HG03139 (cell line): Measurements from ENCODE around the gene CYP46A1.

Experiments used
- ATAC-seq: cut with Tn5 transposase; IDR thresholded peaks from one replicate; pipeline ENCODE4 v1.9.1; 2021; ENCODE audit not compliant: unreplicated experiment

Gene CYP46A1

DNA sequence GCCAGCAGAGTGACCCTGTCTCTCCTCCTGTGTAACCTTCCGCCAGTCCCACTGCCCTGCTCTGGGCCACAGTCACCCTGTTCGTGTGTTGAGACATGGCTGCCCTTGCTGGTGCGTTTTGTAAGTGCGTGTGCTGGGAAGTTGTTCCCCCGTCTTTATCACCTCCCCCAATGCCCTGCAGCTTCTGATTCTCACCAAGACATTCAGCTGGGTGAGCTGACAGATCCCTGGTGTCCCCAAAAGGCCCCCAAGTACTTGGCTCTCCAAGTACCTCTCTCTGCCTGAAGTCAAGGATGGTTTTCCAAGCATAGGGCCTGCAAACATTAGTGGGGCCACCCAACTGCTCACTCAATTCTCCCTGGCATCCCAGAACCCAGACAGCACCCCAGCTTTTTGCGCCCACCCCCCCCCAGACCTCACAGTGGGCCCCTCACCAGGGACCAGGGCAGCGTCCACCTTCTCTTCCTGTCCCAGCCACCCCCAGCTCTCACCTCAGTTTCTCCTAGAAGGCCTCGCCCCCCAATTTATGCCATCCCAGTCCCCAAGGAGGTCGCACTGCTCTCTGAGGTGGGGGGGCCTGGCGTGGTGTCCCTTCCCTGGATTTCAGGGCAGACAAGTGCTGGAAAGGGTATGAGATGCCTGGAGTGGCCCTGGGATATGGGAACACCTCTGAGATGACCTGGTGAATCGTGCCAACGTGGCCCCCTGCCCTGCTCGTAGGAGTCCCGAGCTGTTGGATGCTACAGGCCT is 57.3 kb downstream of the CYP46A1 start:
- ATAC-seq = no peak

DNA sequence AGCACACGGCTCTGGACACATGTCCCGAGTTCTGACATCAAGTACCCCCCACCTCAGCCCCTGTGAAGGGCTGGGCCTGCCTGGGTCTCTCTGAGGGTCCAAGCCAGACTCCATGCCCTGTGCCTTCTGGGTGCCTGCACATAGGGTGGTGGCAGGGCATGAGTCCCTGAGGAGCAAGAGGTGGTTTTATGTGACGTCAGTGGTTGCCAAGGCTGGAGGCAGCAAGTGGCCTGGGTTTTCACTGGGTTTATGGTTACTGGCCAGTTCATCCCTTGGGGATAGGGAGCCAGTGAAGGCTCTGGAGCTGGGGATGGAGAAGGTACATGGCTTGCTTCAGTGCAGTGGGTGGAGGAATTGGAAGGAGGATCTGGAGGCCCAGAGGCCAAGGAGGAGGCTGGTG is 58.0 kb downstream of the CYP46A1 start:
- no peak for ATAC-seq

DNA sequence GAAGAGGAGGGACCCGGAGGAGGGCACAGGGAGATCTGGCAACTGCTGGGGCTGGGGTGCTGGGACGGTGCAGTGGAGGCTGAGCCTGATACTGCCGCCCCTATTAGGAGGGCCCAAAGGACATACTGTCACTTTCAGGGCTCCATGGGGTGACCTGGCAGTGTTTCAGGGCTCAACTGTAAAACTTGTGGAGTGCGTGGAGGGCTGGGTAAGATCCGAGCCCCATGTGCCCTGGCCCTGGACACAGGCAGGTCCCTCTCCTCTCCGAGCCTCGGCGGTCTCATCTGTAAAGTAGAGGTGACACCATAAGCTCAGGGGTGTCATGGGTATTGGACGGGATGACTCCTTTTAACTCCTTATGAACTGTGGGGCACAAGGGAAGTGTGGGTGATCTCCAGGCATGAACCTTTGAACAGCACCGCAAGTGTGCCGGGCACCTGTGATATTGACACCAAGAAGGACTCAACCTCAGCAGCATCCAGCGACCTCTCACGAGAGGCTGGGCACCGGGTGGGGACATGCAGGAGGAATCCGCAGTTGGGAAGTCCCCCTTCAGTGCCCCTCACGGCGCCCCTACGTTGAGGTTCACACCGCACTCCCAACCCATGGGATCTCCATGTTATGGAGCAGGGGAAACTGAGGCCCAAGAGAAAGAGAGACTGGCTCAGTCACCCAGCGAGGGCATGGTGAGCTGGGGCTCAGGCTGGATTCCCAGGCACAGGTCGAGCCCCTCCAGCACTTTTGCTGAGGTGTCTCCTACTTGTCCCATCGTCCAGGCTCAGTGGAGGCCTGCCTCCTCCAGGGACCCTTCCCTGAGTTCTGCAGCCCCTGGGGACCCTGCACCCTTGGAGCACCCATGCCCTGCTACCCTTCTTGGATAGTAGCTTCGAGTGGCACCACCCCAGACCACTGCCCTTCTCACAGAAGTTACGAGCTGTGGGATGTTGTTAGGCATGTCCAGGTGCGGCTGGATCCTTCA is 58.7 kb downstream of the CYP46A1 start:
- ATAC-seq = no peak

DNA sequence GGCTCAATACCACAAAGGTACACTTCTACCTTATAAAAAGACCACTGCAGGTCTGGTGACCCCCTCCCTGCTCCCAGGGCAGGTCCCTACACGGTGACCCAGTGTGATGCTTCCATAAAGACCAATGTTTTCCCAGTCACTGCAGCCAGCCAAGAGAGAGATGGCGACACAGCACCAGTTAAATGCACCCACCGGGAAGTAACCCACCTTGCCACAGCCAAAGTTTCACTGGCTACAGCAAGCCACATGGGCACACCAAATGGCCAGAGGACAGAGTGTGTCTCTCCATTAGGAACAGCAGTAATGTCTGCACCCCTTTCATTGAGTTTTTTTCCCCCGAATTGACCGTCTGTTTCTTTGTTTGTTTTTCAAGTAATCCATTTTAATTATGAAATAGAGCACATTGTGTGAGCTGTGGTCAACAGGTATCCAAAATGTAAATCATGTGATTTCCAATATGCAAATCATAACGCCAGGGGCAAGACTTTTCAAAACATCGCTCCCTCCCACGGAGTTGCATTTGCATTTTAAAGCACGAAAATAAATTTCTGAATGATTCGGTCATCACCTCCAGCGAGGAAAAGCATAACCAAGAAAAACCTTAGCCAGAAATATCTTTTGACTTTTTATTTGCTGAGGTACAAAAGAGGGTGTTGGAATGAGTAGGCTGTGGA is 60.2 kb downstream of the CYP46A1 start:
- no peak for ATAC-seq

DNA sequence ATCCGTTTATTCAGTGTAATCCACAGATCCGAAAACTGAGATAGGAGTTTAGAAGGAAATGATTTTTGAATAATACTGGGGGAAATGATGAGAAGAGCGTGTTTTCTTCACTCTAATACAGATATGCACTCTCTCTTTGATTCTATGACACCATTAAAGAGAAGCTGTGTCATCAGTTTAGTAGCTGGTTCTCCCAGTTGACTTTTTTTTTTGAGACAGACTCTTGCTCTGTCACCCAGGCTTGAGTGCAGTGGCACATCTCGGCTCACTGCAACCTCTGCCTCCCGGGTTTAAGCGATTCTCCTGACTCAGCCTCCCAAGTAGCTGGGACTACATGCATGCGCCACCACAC is 60.8 kb downstream of the CYP46A1 start:
- no peak for ATAC-seq

DNA sequence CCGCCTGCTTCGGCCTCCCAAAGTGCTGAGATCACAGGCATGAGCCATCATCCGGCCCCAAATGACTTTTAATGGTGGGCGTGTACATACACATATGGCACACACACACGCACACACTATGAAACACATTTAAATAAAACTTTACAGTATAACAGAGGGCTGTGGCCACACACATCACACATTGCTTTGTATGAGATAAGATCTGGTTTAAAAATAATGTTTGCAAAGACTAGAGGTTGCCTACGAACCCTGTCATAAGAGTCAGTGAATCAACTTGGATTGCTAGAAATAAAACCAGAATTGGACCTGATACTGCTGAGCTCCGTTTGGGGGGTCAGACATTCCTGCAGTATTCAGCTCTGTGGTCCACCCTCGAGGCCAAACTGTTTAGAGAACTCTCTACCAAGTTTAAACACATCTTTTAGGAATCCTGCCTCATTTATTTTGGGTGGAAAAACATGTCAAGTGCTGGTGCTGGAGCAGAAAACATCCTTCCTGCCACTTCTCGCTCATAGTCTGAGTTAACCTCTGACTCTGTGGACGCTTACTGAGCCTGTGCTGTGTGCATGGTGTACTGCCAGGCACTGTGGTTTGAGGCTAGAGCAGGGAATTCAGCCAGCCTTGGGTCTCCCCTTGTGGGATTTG is 61.3 kb downstream of the CYP46A1 start:
- ATAC-seq = no peak

DNA sequence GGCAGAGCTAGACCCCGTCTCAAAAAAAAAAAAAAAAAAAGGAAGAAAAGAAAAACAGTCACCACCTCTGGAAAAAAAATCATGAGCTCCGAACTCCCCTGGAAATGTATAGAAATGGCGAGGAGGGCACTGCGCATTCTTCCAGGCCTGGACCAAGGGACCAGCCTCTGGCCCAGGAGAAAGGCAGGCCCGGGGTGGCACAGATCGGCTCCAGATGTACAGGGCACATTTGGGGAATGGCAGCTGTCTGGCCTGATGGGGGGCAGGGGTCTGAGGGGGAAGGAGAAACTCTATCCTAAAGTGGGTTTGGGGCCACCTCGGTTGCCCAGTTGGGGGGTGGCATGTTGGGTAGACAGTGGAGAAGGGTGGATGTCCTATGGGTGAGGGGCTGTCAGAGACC is 63.1 kb downstream of the CYP46A1 start:
- ATAC-seq = no peak

DNA sequence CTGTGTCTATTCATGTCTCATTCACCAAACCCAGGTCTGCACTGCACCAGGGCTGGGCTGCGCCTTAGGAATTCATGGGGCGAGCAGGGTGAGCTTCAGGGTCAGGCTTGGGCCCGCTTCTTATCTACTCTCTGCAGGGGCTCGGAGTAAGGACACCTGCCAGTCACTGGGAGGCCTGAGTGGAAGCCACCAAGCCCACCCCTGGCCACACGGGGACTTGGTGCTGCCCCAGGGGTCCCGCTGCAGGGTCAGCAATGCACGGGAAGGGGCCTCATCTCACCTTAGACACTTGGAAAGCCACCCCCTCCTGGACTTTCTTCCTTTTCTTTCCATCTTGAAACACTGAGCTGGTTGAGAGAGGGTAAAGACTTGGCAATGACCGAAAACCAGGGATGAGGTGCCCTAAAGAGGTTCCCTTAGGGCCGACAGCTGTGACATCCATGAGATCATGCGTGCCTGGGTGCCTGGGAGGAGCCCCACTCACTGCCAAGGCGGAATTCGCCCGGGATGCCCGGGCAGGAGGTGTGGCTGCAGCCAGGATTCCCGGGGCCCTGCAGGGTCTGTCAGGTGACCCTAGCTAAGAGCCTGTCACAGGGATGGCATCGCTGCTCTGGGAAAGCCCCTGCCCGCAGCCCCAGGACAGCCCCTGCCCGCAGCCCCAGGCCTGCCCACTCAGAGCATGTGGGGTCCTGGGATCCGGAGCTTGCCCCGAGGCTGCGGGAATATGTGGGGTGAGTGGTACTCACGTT is 63.7 kb downstream of the CYP46A1 start:
- no peak for ATAC-seq

DNA sequence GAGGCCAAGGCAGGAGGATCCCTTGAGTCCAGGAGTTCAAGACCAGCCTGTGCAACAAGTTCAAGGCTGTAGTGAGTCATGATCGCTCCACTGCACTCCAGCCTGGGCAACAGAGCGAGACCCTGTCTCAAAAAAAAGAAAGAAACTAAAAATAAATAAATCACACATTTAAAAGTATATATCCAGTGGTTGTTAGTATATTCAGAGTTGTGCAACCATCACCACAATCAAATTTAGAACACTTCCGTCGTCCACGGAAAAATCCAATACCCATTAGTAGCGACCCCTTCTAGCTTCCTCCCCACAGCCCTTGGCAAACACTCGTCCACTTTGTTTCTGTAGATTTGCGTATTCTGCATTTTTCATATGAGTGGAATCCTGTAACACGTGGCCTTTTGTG is 64.4 kb downstream of the CYP46A1 start:
- no peak for ATAC-seq

DNA sequence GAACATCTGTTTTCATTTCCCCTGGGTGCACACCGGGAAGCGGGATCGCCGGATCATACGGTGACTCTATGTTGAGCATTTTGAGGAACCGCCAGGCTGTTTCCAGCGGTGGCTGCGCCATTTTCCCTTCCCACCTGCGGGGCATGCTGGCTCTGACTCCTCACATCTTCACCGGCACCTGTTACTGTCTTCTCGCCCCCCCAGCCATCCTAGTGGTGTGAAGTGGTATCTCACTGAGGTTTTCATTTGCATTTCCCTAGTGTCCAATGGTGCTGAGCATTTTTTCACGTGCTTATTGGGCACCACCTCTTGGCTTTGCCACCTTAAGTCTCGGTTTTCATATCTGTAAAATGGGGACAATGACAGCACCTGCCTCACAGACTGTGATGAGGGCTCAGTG is 65.0 kb downstream of the CYP46A1 start:
- ATAC-seq = no peak

DNA sequence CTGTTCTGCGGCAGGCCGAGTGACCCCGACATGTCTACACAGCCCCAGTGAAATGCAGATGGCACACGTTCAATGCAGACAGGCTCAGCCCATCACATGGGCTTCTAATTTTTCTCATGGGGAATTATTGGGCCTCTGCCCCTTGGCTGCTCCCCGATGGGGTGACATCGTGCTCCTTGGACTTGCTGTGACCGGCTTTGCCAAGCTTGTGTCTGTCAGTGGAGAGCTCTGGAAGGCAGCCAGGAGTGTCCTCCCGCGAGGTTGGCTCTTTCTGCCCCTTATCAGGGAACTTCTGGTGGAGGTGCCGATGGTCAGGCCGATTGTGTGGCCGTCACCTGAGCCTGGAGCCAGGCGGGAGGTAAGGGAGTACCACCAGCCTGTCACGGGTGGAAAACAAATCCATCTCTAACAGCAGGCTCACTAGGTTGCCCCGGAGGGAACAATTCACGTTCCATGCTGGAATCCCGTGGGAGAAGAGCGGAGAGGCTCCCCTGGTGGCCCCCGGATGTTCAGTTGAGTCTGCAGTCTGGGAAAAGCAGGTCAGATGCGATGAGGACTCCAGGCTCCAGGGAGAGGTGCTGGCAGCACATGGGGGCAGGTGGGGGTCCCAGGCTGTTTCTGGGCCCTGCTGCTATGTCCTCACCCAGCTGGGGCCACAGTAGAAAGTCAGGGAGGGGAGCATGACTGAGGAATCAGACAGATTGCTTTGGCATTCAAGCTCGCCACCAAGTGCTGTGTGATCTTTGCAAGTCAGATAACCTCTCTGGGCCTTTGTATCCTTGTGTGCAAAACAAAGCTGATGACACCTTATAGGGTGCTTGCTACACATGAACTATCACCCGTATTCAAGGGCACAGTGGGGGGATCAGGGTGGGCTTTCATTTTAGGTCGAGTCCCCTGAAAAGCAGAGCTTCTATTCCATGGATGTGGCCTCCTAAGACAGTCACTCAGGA is 65.9 kb downstream of the CYP46A1 start:
- ATAC-seq = no peak

DNA sequence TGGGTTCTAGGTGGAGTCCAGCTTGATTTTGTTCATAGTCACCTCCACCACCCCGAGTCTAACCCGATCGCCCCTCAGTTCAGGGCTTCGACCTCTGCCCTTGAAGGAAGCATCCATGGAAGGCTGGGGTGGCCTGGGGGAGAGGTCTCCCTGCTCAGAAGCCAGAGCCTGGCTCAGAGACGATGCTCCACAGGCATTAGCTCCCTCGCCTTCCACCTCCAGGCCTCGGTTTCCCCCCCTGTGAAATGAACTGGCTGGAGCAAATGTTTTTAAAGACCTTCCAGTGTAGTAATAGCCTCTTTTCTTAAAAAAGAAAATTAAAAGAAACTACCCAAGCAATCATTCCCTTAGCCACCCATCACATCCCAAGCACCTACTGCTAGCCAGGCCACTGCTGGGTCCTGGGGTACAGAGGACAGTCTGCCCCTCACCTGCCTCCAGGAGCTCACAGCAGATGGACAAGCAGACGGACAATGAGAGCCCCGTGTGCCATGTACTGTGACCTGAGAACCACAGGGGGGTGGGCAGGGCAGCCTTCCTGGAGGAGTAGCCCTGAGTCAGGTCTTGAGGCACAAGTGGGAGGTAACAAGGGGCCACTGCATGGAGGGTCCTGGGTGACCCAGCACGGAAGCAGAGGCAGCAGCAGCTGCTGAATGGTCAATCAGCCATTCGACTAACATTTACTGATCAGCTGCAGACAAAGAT is 66.8 kb downstream of the CYP46A1 start:
- no peak for ATAC-seq

DNA sequence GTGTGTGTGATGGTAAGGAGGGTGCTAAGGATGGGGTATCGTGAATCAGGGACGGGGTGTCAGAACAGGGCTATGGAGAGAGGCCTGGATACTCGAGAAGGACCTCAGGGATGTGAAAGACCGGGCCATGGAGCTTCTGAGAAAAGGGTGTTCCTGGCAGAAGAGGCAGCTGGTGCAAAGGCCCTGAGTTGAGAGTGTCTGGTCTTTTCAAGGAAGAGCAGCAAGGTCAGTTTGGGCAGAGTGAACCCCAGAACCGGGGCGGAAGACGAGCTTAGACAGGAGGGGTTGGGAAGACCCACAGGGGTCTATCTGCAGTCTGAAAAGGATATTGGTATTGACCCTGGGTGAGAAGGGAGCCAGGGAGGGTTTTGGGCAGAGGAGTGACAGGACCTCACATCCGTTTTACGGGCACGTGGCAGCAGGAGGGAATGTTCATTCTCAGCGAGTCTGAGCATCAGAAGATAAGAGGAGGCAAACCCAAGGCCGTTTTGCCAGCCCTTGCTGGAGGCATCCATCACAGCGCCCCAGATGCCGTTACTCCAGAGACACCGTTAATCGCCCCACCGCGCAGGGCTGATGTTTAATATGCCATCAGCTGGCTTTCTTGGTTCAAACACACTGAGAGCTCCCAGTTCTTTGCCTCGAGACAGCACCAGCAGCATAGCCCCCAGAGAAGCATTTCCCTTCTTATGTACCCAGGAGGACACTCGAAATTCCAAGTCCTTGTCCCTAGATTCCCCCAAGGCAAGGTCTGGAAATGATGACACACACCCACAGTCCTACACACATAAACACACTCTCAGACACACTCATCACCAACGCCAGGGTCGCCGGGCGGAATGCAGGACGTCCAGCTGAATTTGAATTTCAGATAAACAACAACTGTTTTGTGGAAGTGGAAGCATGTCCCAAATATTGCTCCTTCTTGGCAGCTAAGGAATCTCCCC is 67.7 kb downstream of the CYP46A1 start:
- ATAC-seq = no peak

DNA sequence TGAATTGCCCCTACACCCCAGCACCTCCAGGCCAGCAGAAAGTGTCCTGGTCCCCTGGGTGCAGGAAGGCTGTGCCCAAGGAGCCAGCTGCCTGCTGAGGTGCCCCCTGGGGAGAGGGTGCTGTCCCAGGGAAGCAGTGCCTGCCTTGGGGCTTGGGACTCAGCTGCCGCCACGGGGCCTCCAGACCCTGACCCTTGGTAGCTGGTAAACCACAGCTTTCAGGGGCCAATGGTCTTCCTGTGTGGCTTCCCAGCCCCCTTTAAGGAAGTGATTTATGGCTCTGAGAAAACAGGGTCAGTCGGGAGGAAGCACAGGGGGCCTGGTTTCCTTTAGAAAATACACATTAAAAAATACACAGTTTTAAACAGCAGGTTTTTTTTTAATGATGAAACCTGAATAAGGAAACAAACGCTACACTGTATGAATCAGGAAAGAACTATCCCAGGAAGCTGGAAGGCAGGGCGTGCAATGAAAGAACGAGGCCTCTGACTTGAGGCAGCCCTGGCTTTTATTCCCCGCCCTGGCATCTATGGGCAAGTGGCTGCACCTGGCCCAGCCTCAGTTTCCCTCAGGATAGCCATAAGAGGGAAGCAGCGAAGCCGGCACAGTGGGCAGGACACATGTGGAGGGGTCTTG is 68.5 kb downstream of the CYP46A1 start:
- ATAC-seq = no peak

DNA sequence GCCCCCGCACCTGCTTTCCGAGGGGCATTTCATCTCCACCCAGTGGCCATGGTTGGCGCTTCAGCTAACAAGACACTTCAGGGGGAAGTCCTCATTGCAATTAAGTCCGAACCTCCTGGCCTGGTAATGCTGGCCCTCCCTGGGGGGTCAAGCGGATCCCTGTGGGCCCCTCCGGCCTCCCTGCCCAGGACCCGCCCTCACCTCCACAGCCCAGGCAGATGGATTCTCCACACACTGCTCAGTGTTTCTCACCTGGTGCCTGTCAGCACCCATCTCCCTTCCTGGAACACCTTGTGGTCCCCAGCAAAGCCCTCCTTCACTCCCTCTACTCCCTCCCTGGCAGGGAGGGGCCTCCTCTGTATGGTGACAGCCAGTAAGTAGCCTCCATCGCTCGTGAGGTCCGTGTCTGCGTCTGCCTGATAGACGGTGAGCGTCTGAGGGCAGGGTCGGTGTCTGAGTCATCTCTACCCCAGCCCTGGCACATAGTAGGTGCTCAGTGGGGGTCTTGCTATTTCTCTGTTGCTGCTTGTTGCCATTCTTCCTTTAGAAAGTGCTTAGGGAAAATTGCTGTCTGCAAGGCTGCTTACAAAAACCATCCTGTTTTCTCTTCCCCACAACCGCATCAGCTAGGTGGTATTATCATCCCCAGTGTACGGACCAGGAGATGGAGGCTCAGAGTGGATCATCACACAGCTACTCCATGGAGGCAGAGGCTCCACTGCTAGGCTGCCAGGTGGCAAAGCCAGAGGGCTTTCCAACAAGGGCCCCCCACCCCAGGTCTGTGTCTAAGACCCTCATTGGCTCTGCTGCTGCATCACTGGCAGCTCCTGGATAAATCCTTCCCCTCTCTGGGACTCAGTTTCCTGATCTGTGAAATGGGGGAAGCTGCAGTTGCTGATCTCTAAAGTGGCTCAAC is 69.4 kb downstream of the CYP46A1 start:
- ATAC-seq = no peak
